Measurements from ENCODE around the gene ANKRD1.

DNA sequence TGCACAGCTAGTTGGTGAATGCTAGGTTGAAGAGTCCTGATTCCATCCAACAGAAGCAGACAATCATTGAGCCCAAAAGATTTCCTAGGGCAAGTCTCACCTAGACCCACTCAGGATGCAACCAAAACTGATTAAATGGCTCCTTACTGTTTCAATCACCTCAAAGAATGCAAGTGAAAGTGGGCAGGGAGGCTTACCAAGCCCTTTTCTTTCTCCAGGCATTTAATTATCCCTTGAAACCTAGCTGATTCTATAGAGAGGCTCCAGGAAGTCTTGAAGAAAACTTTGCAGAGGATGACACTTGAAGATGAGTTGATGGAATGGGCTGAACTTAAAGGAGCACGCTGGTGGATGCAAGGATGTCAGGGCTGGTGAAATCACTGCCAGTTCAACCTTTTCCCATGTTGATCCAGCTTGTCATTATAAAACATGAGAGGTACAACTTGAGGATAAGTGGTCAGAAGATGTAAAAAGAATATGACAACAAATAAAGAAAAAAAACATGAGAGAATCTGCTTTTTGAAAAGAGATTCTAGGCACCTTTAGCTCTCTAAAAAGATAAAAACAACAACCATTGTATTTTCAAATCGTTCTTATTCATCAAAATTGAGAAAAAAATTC is 2.3 kb upstream of the ANKRD1 start:
- TF ChIP-seq CTCF (IDR thresholded peaks at IDR 0.05) (no peak), POLR2A (IDR thresholded peaks at IDR 0.05) (no peak)
